Sigmoid colon (tissue), 7 donors: Measurements from ENCODE around the gene BCAS4. TPM values are rescaled to one million over a fixed set of nuclear protein-coding genes. Genes with fewer than 3 reads are reported as not detected.

Experiments
- DNase-seq: peaks from one replicate; pipeline ENCODE4 v3.0.0-alpha.2; 2019
- H3K27ac ChIP-seq, 4 donors: fragments of 200-600 bp; sonication (generic); one replicate each; pipeline ENCODE4 v1.5.1; 2016 to 2019; ENCODE audit warnings: mild to moderate bottlenecking in 1 of 4
- H3K27me3 ChIP-seq, 3 donors: fragments of 200-600 bp; sonication (generic); one replicate each; pipeline ENCODE4 v1.5.1; 2019; ENCODE audit warnings: mild to moderate bottlenecking in 1 of 3
- H3K36me3 ChIP-seq, 4 donors: fragments of 200-600 bp; sonication (generic); one replicate each; pipeline ENCODE4 v1.5.1; 2016 to 2019
- H3K4me1 ChIP-seq, 4 donors: fragments of 200-600 bp; sonication (generic); one replicate each; pipeline ENCODE4 v1.5.1; 2017 to 2019
- H3K4me3 ChIP-seq, 4 donors: fragments of 200-600 bp; sonication (generic); one replicate each; pipeline ENCODE4 v1.5.1; 2017 to 2019; ENCODE audit warnings: mild to moderate bottlenecking in 2 of 4, moderate library complexity in 1 of 4
- H3K9me3 ChIP-seq, 4 donors: fragments of 200-600 bp in 3 of 4; sonication (generic) in 3 of 4; one replicate each; pipeline versions ENCODE4 v1.5.1 to v1.6.1; 2013 to 2019
- EP300 ChIP-seq, 4 donors: sonication (generic); formaldehyde crosslinking; IDR thresholded peaks; one replicate each; pipeline ENCODE4 v1.6.1; 2017; ENCODE audit warnings: antibody characterized with exemption in 4 of 4
- POLR2A ChIP-seq, 2 donors: fragments of 450-650 bp; IDR thresholded peaks; one replicate each; pipeline ENCODE4 v1.6.1; 2016; ENCODE audit warnings: antibody characterized with exemption in 2 of 2, mild to moderate bottlenecking in 2 of 2, moderate library complexity in 2 of 2
- POLR2AphosphoS5 ChIP-seq, 4 donors: sonication (generic); formaldehyde crosslinking; IDR thresholded peaks; one replicate each; pipeline ENCODE4 v1.6.1; 2017; ENCODE audit warnings: antibody characterized with exemption in 4 of 4
- WGBS, 2 donors: extraction: QIAGEN DNeasy Blood & Tissue Kit; methylation state at CpG; one replicate each; pipeline ENCODE4 v1.1.7; 2013; 5-methylcytosine and 5-hydroxymethylcytosine counted together
- intact Hi-C: fragments of 100-400 bp; cut with DNase I; formaldehyde crosslinking; loops from one replicate; pipeline ENCODE4 v1.15.1; 2023
- polyA plus RNA-seq, 3 donors: library from polyadenylated mRNA; stranded (reverse); fragments of 200-250 nt; gene quantifications; one replicate each; pipeline ENCODE4 v1.2.3, GENCODE V29; 2013
- total RNA-seq, 4 donors: library from RNA; depleted of rRNA; stranded (reverse); fragments of >200 nt; gene quantifications; one replicate each; pipeline ENCODE4 v1.1.0, GENCODE V29; 2016
- TF ChIP-seq, protein P1 (sequence below), 4 experiments: fragments of 450-650 bp in 3 of 4; fragments of 200-600 bp in 1 of 4; IDR thresholded peaks; one replicate each; pipeline ENCODE4 v1.5.1; 2016 to 2019; ENCODE audit warnings: antibody characterized with exemption in 4 of 4, mild to moderate bottlenecking in 3 of 4, moderate library complexity in 2 of 4
- donor health status: healthy with polysubstance abuse.
- donor health status: Bipolar disorder and iron deficiency.
- donor health status: healthy.

Gene BCAS4
- total and polyA plus RNA-seq, 7 donors, result 0.46 to 10.1 (median 3.5) TPM

GRCh38 chr20:50858525-50858924, 63.7 kb downstream of the BCAS4 start:
- intact Hi-C loops, result no loop called here
- no peak for DNase-seq
- 93 to 95% methylated on average over 5 of the region's 5 CpGs for WGBS, 2 donors
- TF ChIP-seq POLR2AphosphoS5 (IDR thresholded peaks at IDR 0.05), result no peak
- TF ChIP-seq, protein P1, sequence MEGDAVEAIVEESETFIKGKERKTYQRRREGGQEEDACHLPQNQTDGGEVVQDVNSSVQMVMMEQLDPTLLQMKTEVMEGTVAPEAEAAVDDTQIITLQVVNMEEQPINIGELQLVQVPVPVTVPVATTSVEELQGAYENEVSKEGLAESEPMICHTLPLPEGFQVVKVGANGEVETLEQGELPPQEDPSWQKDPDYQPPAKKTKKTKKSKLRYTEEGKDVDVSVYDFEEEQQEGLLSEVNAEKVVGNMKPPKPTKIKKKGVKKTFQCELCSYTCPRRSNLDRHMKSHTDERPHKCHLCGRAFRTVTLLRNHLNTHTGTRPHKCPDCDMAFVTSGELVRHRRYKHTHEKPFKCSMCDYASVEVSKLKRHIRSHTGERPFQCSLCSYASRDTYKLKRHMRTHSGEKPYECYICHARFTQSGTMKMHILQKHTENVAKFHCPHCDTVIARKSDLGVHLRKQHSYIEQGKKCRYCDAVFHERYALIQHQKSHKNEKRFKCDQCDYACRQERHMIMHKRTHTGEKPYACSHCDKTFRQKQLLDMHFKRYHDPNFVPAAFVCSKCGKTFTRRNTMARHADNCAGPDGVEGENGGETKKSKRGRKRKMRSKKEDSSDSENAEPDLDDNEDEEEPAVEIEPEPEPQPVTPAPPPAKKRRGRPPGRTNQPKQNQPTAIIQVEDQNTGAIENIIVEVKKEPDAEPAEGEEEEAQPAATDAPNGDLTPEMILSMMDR (IDR thresholded peaks at IDR 0.05), result no peak
- no peak for TF ChIP-seq POLR2A (IDR thresholded peaks at IDR 0.05)
- TF ChIP-seq EP300 (IDR thresholded peaks at IDR 0.05), result no peak
- Histone ChIP-seq H3K36me3 (no peaks in the 10 kb centered on the region), H3K9me3 (no peaks in the 10 kb centered on the region), H3K4me3 (no peak overlapping the region), H3K4me1 (no peaks in the 10 kb centered on the region), H3K27ac (no peak overlapping the region), H3K27me3 (no peaks in the 10 kb centered on the region)

- TF ChIP-seq, protein P1 (IDR thresholded peaks at IDR 0.05), result no peak
- TF ChIP-seq EP300 (IDR thresholded peaks at IDR 0.05) (no peak), POLR2A (IDR thresholded peaks at IDR 0.05) (no peak), POLR2AphosphoS5 (IDR thresholded peaks at IDR 0.05) (no peak)
- Histone ChIP-seq H3K4me3 (no peak overlapping the region), H3K9me3 (no peaks in the 10 kb centered on the region), H3K4me1 (no peaks in the 10 kb centered on the region), H3K27ac (no peak overlapping the region), H3K27me3 (no peaks in the 10 kb centered on the region), H3K36me3 (no peaks in the 10 kb centered on the region)
- WGBS, 2 donors, result 90 to 93% methylated on average over 10 of the region's 10 CpGs
- intact Hi-C loops, result no loop called here
- no peak for DNase-seq
Observed at GRCh38 chr20:50859161-50859560, 64.3 kb downstream of the BCAS4 start.

- 90 to 91% methylated on average over 12 of the region's 12 CpGs for WGBS, 2 donors
- no peak overlapping the region for H3K4me3 ChIP-seq
- H3K36me3 ChIP-seq, result no peaks in the 10 kb centered on the region
- no peak overlapping the region for H3K27ac ChIP-seq
- no peak for DNase-seq
- H3K9me3 ChIP-seq, result no peaks in the 10 kb centered on the region
- H3K4me1 ChIP-seq, result no peaks in the 10 kb centered on the region
- intact Hi-C loops, result no loop called here
- TF ChIP-seq EP300 (IDR thresholded peaks at IDR 0.05), result no peak
- H3K27me3 ChIP-seq, result no peaks in the 10 kb centered on the region
Observed at GRCh38 chr20:50861012-50861411, 66.2 kb downstream of the BCAS4 start.

DNA sequence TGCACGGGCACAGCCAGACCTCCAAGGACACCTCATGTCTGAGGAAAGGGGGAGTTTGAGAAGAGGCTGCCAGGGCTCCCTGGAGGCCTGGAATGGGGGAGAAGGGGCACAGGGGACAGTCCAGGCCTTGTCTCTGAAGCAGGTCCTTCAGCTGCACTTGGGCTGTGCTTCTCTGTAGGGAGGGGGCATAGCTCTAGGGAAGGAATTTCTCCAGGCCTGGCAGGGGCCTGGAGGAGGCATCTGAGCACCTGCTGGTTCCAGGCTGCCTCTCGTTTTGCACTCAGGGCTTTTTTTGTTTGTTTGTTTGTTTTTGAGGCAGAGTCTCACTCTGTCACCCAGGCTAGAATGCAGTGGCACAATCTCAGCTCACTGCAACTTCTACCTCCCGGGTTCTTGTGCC, 67.7 kb downstream of the BCAS4 start:
- Histone ChIP-seq H3K27ac (no peak overlapping the region), H3K4me1 (no peaks in the 10 kb centered on the region), H3K27me3 (no peaks in the 10 kb centered on the region), H3K4me3 (no peak overlapping the region), H3K9me3 (no peaks in the 10 kb centered on the region), H3K36me3 (no peaks in the 10 kb centered on the region)
- DNase-seq, result no peak
- WGBS, 2 donors, result 62 to 72% methylated on average over 3 of the region's 3 CpGs
- no peak for TF ChIP-seq POLR2A (IDR thresholded peaks at IDR 0.05)
- TF ChIP-seq, protein P1 (IDR thresholded peaks at IDR 0.05), result no peak
- no peak for TF ChIP-seq EP300 (IDR thresholded peaks at IDR 0.05)
- TF ChIP-seq POLR2AphosphoS5 (IDR thresholded peaks at IDR 0.05), result no peak
- intact Hi-C loops, result no loop called here

- TF ChIP-seq, protein P1 (IDR thresholded peaks at IDR 0.05), result no peak
- no peak for TF ChIP-seq POLR2A (IDR thresholded peaks at IDR 0.05)
- no peak for TF ChIP-seq POLR2AphosphoS5 (IDR thresholded peaks at IDR 0.05)
- TF ChIP-seq EP300 (IDR thresholded peaks at IDR 0.05), result no peak
- Histone ChIP-seq H3K27me3 (no peaks in the 10 kb centered on the region), H3K4me1 (no peaks in the 10 kb centered on the region), H3K9me3 (no peaks in the 10 kb centered on the region), H3K36me3 (no peaks in the 10 kb centered on the region), H3K27ac (no peak overlapping the region), H3K4me3 (no peak overlapping the region)
- intact Hi-C loops, result no loop called here
- no peak for DNase-seq
- WGBS, 2 donors, result 91 to 92% methylated on average over 6 of the region's 6 CpGs
Observed at GRCh38 chr20:50865114-50865513, 70.3 kb downstream of the BCAS4 start.
